K562 (cell line): ENCODE data around the gene KIAA0319L. TPM values are rescaled to one million over a fixed set of nuclear protein-coding genes. Genes with fewer than 3 reads are reported as not detected.

ENCODE experiments used
- CREBBP ChIP-seq: IDR thresholded peaks from one replicate; pipeline ENCODE4 v1.6.1; 2012; ENCODE audit warnings: low read depth, mild to moderate bottlenecking, control low read depth, inconsistent platforms, low read length
- ETS2 ChIP-seq: IDR thresholded peaks from 2 replicates; pipeline ENCODE4 v1.6.1; 2016; ENCODE audit warnings: borderline replicate concordance, missing genetic modification characterization, mild to moderate bottlenecking, moderate library complexity, missing compliant biosample characterization; ENCODE audit not compliant: poor library complexity, severe bottlenecking
- FOSL1 ChIP-seq: fragments of 200-800 bp; sonication (Bioruptor generic); conservative IDR thresholded peaks from 2 replicates; pipeline ENCODE4 v1.6.1; 2016; ENCODE audit warnings: missing genetic modification characterization, missing compliant biosample characterization
- NR1H2 ChIP-seq: sonication (generic); formaldehyde crosslinking; IDR thresholded peaks from 2 replicates; pipeline ENCODE4 v1.4.0; 2020; ENCODE audit warnings: mild to moderate bottlenecking, missing genetic modification reagents
- NR2C2 ChIP-seq, 2 experiments: fragments of 200-800 bp in 1 of 2; sonication (Bioruptor generic) in 1 of 2; sonication (generic) in 1 of 2; formaldehyde crosslinking in 1 of 2; IDR thresholded peaks; 2 replicates each; pipeline versions ENCODE4 v1.6.1 to v1.8.0; 2016 to 2022; ENCODE audit warnings: mild to moderate bottlenecking in 1 of 2, missing compliant biosample characterization in 1 of 2, missing genetic modification characterization in 1 of 2, missing genetic modification reagents in 1 of 2
- PURB ChIP-seq: sonication (generic); formaldehyde crosslinking; IDR thresholded peaks from 2 replicates; pipeline ENCODE4 v1.9.0; 2021; ENCODE audit warnings: low read depth, mild to moderate bottlenecking, missing genetic modification reagents
- RBFOX2 ChIP-seq: fragments of 200-400 bp; formaldehyde crosslinking; IDR thresholded peaks from 2 replicates; pipeline ENCODE4 v1.6.1; 2017; ENCODE audit warnings: low read depth, mild to moderate bottlenecking, low read length, moderate library complexity
- RBM14 ChIP-seq: fragments of 200-400 bp; formaldehyde crosslinking; IDR thresholded peaks from 2 replicates; pipeline ENCODE4 v1.6.1; 2018; ENCODE audit warnings: low read depth, mild to moderate bottlenecking, low read length, moderate library complexity, borderline replicate concordance; ENCODE audit not compliant: insufficient read depth
- RBM25 ChIP-seq: fragments of 200-400 bp; formaldehyde crosslinking; IDR thresholded peaks from 2 replicates; pipeline ENCODE4 v1.6.1; 2018; ENCODE audit warnings: low read length, low read depth, moderate library complexity; ENCODE audit not compliant: severe bottlenecking
- SP1 ChIP-seq: sonication (generic); formaldehyde crosslinking; IDR thresholded peaks from 2 replicates; pipeline ENCODE4 v1.8.1; 2022; ENCODE audit warnings: mild to moderate bottlenecking, missing genetic modification reagents
- STAG1 ChIP-seq: sonication (generic); formaldehyde crosslinking; IDR thresholded peaks from 2 replicates; pipeline ENCODE4 v1.5.0; 2020; ENCODE audit warnings: missing genetic modification reagents, borderline replicate concordance
- ZNF253 ChIP-seq: fragments of 250-450 bp; sonication (Bioruptor Pico); conservative IDR thresholded peaks from 2 replicates; pipeline ENCODE4 v1.6.1; 2021; ENCODE audit warnings: mild to moderate bottlenecking
- ZNF408 ChIP-seq: fragments of 250-450 bp; sonication (Bioruptor Pico); IDR thresholded peaks from 2 replicates; pipeline ENCODE4 v1.4.0; 2020; ENCODE audit warnings: low read depth, mild to moderate bottlenecking, moderate library complexity
- polyA plus RNA-seq, 8 experiments: library from polyadenylated mRNA; depleted of rRNA in 4 of 8; stranded (reverse) in 5 of 8; unstranded in 3 of 8; fragments of >200 nt; fragmentation: Nextera tagmentation in 2 of 8; fragmentation: Illumina TruSeq in 1 of 8; extraction: Ambion mirVana in 2 of 8; extraction: Trizol in 1 of 8; gene quantifications; 2 replicates each; pipeline versions ENCODE4 v1.2.1 to v1.2.3, GENCODE V29; 2011 to 2014; ENCODE audit warnings: inconsistent platforms in 1 of 8, missing spikeins in 1 of 8
- total RNA-seq, 7 experiments: library from RNA; depleted of rRNA in 6 of 7; stranded (reverse); fragments of >200 nt in 6 of 7; fragmentation: Illumina TruSeq in 2 of 7; extraction: Trizol in 2 of 7; gene quantifications; 2 replicates each; pipeline versions ENCODE4 v1.2.1 to v1.2.3, GENCODE V29; 2011 to 2021; ENCODE audit warnings: low replicate concordance in 1 of 7
- TF ChIP-seq, protein P1 (sequence below), 2 experiments: fragments of 450-650 bp; formaldehyde crosslinking in 1 of 2; IDR thresholded peaks; 2 replicates each; pipeline versions ENCODE4 v1.4.0 to v1.6.1; 2014 to 2020; ENCODE audit warnings: mild to moderate bottlenecking in 2 of 2, borderline replicate concordance in 1 of 2, low read depth in 1 of 2
- TF ChIP-seq, protein P2 (sequence below): fragments of 250-450 bp; sonication (Bioruptor Pico); IDR thresholded peaks from 2 replicates; pipeline ENCODE4 v1.4.0; 2020; ENCODE audit warnings: mild to moderate bottlenecking, moderate library complexity, borderline replicate concordance

KIAA0319L gene
- total and polyA plus RNA-seq, 9 of the 15 experiments (the other 6 are each of a cell fraction or from before 2014, with no cell fraction given): 2.4 to 51.7 (median 27.4) TPM

DNA sequence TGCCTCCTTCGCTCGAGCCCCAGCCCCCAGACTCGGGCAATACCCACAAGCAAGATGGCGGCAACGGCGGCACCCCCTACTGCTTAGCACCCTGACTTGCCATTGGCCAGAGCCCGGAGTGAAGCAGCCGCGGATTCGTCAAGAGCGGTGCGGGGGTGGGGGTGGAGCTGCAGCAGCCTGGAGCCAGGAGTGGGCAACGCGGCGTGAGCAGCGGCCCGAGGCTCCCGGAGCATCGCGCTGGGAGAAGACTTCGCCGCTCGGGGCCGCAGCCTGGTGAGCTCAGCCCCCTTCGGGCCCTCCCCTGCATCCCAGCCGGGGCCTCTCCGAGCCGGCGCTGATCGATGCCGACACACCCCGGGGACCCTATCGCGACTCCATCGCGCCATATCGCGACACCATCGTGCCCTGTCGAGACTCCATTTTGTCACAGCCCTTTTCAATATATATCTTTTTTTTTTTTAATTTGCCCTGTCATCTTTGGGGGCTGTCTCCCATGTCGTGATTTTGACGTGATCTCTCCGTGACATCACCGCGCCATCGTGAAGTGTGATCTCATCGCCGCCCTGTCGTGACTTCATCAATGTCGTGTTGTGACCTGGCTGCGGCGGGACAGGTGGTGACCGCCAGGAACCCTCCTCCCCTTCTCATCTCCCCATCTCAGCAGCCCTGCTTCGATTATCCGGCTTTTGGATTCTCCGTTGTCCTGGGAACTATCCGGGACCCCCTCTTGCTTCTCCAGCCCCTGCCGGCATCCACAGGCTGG lies 589 bp upstream of the KIAA0319L start, which contains the start of gene NCDN (continued):
- TF ChIP-seq, protein P1, sequence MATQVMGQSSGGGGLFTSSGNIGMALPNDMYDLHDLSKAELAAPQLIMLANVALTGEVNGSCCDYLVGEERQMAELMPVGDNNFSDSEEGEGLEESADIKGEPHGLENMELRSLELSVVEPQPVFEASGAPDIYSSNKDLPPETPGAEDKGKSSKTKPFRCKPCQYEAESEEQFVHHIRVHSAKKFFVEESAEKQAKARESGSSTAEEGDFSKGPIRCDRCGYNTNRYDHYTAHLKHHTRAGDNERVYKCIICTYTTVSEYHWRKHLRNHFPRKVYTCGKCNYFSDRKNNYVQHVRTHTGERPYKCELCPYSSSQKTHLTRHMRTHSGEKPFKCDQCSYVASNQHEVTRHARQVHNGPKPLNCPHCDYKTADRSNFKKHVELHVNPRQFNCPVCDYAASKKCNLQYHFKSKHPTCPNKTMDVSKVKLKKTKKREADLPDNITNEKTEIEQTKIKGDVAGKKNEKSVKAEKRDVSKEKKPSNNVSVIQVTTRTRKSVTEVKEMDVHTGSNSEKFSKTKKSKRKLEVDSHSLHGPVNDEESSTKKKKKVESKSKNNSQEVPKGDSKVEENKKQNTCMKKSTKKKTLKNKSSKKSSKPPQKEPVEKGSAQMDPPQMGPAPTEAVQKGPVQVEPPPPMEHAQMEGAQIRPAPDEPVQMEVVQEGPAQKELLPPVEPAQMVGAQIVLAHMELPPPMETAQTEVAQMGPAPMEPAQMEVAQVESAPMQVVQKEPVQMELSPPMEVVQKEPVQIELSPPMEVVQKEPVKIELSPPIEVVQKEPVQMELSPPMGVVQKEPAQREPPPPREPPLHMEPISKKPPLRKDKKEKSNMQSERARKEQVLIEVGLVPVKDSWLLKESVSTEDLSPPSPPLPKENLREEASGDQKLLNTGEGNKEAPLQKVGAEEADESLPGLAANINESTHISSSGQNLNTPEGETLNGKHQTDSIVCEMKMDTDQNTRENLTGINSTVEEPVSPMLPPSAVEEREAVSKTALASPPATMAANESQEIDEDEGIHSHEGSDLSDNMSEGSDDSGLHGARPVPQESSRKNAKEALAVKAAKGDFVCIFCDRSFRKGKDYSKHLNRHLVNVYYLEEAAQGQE (IDR thresholded peaks at IDR 0.05; ENCODE audit: borderline replicate concordance): no peak
- TF ChIP-seq, protein P1 (CRISPR knock-in tag; IDR thresholded peaks at IDR 0.05; ENCODE audit: low read depth): no peak
- no peak for TF ChIP-seq ETS2
- no peak for TF ChIP-seq ZNF408
- TF ChIP-seq ZNF253 (CRISPR knock-in tag): 0 out of 2 replicates have a peak, but pooled peaks have one; percentile 58
- TF ChIP-seq STAG1: no peak
- 0 out of 2 replicates have a peak, but pooled peaks have one; percentile 29 for TF ChIP-seq NR1H2 (CRISPR knock-in tag)
- TF ChIP-seq CREBBP: no peak
- TF ChIP-seq RBFOX2: peak; percentile 96
- TF ChIP-seq PURB (CRISPR knock-in tag): no peak
- TF ChIP-seq SP1: peak; percentile 99
- TF ChIP-seq, protein P2, sequence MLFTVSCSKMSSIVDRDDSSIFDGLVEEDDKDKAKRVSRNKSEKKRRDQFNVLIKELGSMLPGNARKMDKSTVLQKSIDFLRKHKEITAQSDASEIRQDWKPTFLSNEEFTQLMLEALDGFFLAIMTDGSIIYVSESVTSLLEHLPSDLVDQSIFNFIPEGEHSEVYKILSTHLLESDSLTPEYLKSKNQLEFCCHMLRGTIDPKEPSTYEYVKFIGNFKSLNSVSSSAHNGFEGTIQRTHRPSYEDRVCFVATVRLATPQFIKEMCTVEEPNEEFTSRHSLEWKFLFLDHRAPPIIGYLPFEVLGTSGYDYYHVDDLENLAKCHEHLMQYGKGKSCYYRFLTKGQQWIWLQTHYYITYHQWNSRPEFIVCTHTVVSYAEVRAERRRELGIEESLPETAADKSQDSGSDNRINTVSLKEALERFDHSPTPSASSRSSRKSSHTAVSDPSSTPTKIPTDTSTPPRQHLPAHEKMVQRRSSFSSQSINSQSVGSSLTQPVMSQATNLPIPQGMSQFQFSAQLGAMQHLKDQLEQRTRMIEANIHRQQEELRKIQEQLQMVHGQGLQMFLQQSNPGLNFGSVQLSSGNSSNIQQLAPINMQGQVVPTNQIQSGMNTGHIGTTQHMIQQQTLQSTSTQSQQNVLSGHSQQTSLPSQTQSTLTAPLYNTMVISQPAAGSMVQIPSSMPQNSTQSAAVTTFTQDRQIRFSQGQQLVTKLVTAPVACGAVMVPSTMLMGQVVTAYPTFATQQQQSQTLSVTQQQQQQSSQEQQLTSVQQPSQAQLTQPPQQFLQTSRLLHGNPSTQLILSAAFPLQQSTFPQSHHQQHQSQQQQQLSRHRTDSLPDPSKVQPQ (CRISPR knock-in tag): no peak
- peak; percentile 99 for TF ChIP-seq NR2C2 (CRISPR knock-in tag; IDR thresholded peaks at IDR 0.05)
- peak; percentile 95 for TF ChIP-seq NR2C2 (tag; IDR thresholded peaks at IDR 0.05)
- no peak for TF ChIP-seq RBM14
- TF ChIP-seq RBM25: peak; percentile 99
- no peak; the same call in 1 of the 2 replicates for TF ChIP-seq FOSL1
